Prostate gland (tissue), 2 donors: ENCODE results near the gene ELMOD1.

ENCODE experiments used
- POLR2A ChIP-seq: fragments of 450-650 bp; IDR thresholded peaks from one replicate; pipeline ENCODE4 v1.6.1; 2016; ENCODE audit warnings: antibody characterized with exemption, mild to moderate bottlenecking
- TF ChIP-seq, protein P1 (sequence below), 4 experiments: fragments of 200-600 bp in 2 of 4; fragments of 450-650 bp in 2 of 4; sonication (generic) in 2 of 4; IDR thresholded peaks; 1 replicate in 3 of 4; 2 replicates in 1 of 4; pipeline ENCODE4 v1.5.1; 2016 to 2019; ENCODE audit warnings: antibody characterized with exemption in 4 of 4, mild to moderate bottlenecking in 2 of 4, moderate library complexity in 2 of 4

DNA sequence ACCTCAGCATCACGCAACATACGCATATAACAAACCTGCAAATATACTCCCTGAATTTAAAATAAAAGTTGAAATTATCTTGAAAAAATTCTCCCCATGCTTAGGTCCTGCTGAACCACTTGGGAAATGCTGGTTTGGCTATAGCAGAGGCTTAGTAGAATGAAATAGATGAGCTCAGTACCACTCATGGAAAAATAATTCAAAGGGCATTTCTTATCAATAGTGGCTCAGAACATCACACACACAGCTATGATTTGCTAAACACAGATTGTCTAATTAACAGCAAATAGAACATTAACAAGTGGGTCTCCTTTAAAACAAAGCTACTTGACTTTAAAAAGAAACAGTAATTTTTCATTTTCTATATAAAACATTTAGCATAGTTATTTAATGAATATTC lies 21.5 kb downstream of the ELMOD1 start:
- TF ChIP-seq, protein P1, sequence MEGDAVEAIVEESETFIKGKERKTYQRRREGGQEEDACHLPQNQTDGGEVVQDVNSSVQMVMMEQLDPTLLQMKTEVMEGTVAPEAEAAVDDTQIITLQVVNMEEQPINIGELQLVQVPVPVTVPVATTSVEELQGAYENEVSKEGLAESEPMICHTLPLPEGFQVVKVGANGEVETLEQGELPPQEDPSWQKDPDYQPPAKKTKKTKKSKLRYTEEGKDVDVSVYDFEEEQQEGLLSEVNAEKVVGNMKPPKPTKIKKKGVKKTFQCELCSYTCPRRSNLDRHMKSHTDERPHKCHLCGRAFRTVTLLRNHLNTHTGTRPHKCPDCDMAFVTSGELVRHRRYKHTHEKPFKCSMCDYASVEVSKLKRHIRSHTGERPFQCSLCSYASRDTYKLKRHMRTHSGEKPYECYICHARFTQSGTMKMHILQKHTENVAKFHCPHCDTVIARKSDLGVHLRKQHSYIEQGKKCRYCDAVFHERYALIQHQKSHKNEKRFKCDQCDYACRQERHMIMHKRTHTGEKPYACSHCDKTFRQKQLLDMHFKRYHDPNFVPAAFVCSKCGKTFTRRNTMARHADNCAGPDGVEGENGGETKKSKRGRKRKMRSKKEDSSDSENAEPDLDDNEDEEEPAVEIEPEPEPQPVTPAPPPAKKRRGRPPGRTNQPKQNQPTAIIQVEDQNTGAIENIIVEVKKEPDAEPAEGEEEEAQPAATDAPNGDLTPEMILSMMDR (IDR thresholded peaks at IDR 0.05): no peak
- no peak for TF ChIP-seq POLR2A
